Stomach (tissue), 9 donors: ENCODE results near the gene KLF13. TPM values are rescaled to one million over a fixed set of nuclear protein-coding genes. Genes with fewer than 3 reads are reported as not detected.
A peak's percentile ranks its signal among the peaks of the same experiment; 100 is the strongest.

Experiments used
- DNase-seq, 2 donors: peaks; one replicate each; pipeline versions ENCODE4 v3.0.0 to v3.0.0-alpha.2; 2013 to 2019
- H3K27ac ChIP-seq, 5 donors: fragments of 200-600 bp in 4 of 5; sonication (generic) in 4 of 5; one replicate each; pipeline ENCODE4 v1.5.1; 2013 to 2019; ENCODE audit warnings: mild to moderate bottlenecking in 1 of 5, moderate library complexity in 1 of 5
- H3K27me3 ChIP-seq, 3 donors: fragments of 200-600 bp; sonication (generic); one replicate each; pipeline ENCODE4 v1.5.1; 2017 to 2019; ENCODE audit warnings: mixed run types in 1 of 3
- H3K36me3 ChIP-seq, 4 donors: fragments of 200-600 bp; sonication (generic); 1 replicate in 3 of 4; 2 replicates in 1 of 4; pipeline ENCODE4 v1.5.1; 2016 to 2019
- H3K4me1 ChIP-seq, 4 donors: fragments of 200-600 bp; sonication (generic); one replicate each; pipeline ENCODE4 v1.5.1; 2016 to 2019
- H3K4me3 ChIP-seq, 4 donors: fragments of 200-600 bp; sonication (generic) in 3 of 4; one replicate each; pipeline ENCODE4 v1.5.1; 2016 to 2019; ENCODE audit warnings: mild to moderate bottlenecking in 1 of 4
- H3K9me3 ChIP-seq, 4 donors: fragments of 200-600 bp; sonication (generic); one replicate each; pipeline ENCODE4 v1.5.1; 2016 to 2019
- CTCF ChIP-seq, 7 experiments: fragments of 450-650 bp in 4 of 7; fragments of 200-600 bp in 3 of 7; sonication (generic) in 3 of 7; IDR thresholded peaks; one replicate each; pipeline ENCODE4 v1.5.1; 2016 to 2019; ENCODE audit warnings: antibody characterized with exemption in 7 of 7, control low read depth in 2 of 7, mild to moderate bottlenecking in 1 of 7
- EP300 ChIP-seq: sonication (generic); formaldehyde crosslinking; IDR thresholded peaks from one replicate; pipeline ENCODE4 v1.6.1; 2017; ENCODE audit warnings: antibody characterized with exemption
- POLR2A ChIP-seq, 4 donors: fragments of 450-650 bp; IDR thresholded peaks; one replicate each; pipeline ENCODE4 v1.6.1; 2016; ENCODE audit warnings: antibody characterized with exemption in 4 of 4, control low read depth in 2 of 4, mild to moderate bottlenecking in 1 of 4, moderate library complexity in 1 of 4
- POLR2AphosphoS5 ChIP-seq, 3 donors: sonication (generic); formaldehyde crosslinking; IDR thresholded peaks; one replicate each; pipeline ENCODE4 v1.6.1; 2016; ENCODE audit warnings: antibody characterized with exemption in 3 of 3
- WGBS, 5 donors: extraction: QIAGEN DNeasy Blood & Tissue Kit in 3 of 5; methylation state at CpG; one replicate each; pipeline versions ENCODE4 v1.1.5 to v1.1.7; 2013 to 2018; 5-methylcytosine and 5-hydroxymethylcytosine counted together
- intact Hi-C: fragments of 100-400 bp; cut with DNase I; formaldehyde crosslinking; loops from one replicate; pipeline ENCODE4 v1.15.1; 2023; ENCODE audit warnings: low total_unique reads
- polyA plus RNA-seq, 3 donors: library from polyadenylated mRNA; stranded (reverse); fragments of 200-250 nt; gene quantifications; one replicate each; pipeline ENCODE4 v1.2.3, GENCODE V29; 2013
- total RNA-seq, 5 donors: library from RNA; depleted of rRNA; stranded (reverse); fragments of >200 nt; gene quantifications; one replicate each; pipeline versions ENCODE4 v1.1.0 to v1.2.3, GENCODE V29; 2014 to 2016
- donor health status: healthy with polysubstance abuse.
- donor health status: Bipolar disorder and iron deficiency.
- donor health status: healthy.

KLF13 gene
- total and polyA plus RNA-seq, 8 donors: 9.3 to 74.0 (median 33.3) TPM

DNA sequence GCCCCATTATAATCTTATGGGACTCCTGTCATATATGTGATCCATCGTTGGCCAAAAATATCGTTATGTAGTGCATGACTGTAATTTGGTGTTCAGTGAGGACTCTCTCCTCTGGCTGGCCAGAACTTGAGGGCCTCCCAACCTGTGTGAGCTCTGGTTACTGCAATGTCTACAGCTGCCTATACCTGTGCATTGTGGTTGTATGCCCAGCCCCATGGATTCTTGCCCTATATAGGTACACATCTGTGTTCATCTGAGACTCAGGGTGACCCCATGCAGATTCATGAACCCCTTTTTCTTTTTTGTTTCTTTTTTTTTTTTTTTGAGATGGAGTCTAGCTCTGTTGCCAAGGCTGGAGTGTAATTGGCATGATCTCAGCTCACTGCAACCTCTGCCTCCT, 32.6 kb upstream of the KLF13 start:
- Histone ChIP-seq H3K4me3 (no peak overlapping the region), H3K27me3 (no peaks in the 10 kb centered on the region), H3K36me3 (no peaks in the 10 kb centered on the region), H3K9me3 (no peaks in the 10 kb centered on the region), H3K27ac (peak overlapping the region in 1 of 5 donors; percentile 1), H3K4me1 (peaks cover 11 to 53% (median 35%) of the 10 kb centered on the region in 4 donors)
- intact Hi-C loops: no loop called here
- TF ChIP-seq CTCF (IDR thresholded peaks at IDR 0.05): no peak
- no peak for TF ChIP-seq POLR2A (IDR thresholded peaks at IDR 0.05)
- TF ChIP-seq POLR2AphosphoS5 (IDR thresholded peaks at IDR 0.05): no peak
- TF ChIP-seq EP300: no peak
- WGBS, 5 donors: 96 to 98% (median 97%) methylated on average over 2 of the region's 2 CpGs
- DNase-seq: peak in 1 of 2 donors; percentile 8

GRCh38 chr15:31295658-31296057, 31.0 kb upstream of the KLF13 start:
- DNase-seq: peak; percentile 2 to 8

GRCh38 chr15:31296219-31296645, 30.4 kb upstream of the KLF13 start:
- H3K36me3 ChIP-seq: no peaks in the 10 kb centered on the region
- TF ChIP-seq POLR2AphosphoS5 (IDR thresholded peaks at IDR 0.05): no peak
- peak overlapping the region in 4 of 5 donors; percentile 69 to 82 (median 76) for H3K27ac ChIP-seq
- DNase-seq: no peak
- 32 to 65% (median 60%) methylated on average over 3 of the region's 3 CpGs for WGBS, 5 donors
- H3K27me3 ChIP-seq: no peaks in the 10 kb centered on the region
- H3K9me3 ChIP-seq: no peaks in the 10 kb centered on the region
- H3K4me3 ChIP-seq: no peak overlapping the region
- peaks cover 11 to 70% (median 45%) of the 10 kb centered on the region in 4 donors for H3K4me1 ChIP-seq
- intact Hi-C loops: no loop called here

More at GRCh38 chr15:31295658-31296057, 31.0 kb upstream of the KLF13 start:
- H3K9me3 ChIP-seq: no peaks in the 10 kb centered on the region
- H3K36me3 ChIP-seq: no peaks in the 10 kb centered on the region
- TF ChIP-seq CTCF (IDR thresholded peaks at IDR 0.05) (no peak), POLR2AphosphoS5 (IDR thresholded peaks at IDR 0.05) (no peak), EP300 (no peak), POLR2A (IDR thresholded peaks at IDR 0.05) (no peak)
- H3K4me1 ChIP-seq: peaks cover 11 to 64% (median 43%) of the 10 kb centered on the region in 4 donors
- peak overlapping the region in 2 of 5 donors; percentile 27 to 73 for H3K27ac ChIP-seq
- intact Hi-C loops: no loop called here
- WGBS, 5 donors: 74 to 84% (median 76%) methylated on average over 8 of the region's 8 CpGs
- H3K4me3 ChIP-seq: no peak overlapping the region
- no peaks in the 10 kb centered on the region for H3K27me3 ChIP-seq

- peak overlapping the region; percentile 69 to 89 (median 78) for H3K27ac ChIP-seq
- no peaks in the 10 kb centered on the region for H3K36me3 ChIP-seq
- peak; percentile 85 to 91 for DNase-seq
- H3K4me1 ChIP-seq: peaks cover 11 to 73% (median 45%) of the 10 kb centered on the region in 4 donors
- no peak overlapping the region for H3K4me3 ChIP-seq
- intact Hi-C loops: no loop called here
- no peaks in the 10 kb centered on the region for H3K27me3 ChIP-seq
- no peak for TF ChIP-seq EP300
- TF ChIP-seq POLR2AphosphoS5 (IDR thresholded peaks at IDR 0.05): peak in 1 of 3 donors; percentile 83
- H3K9me3 ChIP-seq: no peaks in the 10 kb centered on the region
- WGBS, 5 donors: 22 to 42% (median 28%) methylated on average over 13 of the region's 13 CpGs
Observed at GRCh38 chr15:31296646-31297574, 29.7 kb upstream of the KLF13 start.

DNA sequence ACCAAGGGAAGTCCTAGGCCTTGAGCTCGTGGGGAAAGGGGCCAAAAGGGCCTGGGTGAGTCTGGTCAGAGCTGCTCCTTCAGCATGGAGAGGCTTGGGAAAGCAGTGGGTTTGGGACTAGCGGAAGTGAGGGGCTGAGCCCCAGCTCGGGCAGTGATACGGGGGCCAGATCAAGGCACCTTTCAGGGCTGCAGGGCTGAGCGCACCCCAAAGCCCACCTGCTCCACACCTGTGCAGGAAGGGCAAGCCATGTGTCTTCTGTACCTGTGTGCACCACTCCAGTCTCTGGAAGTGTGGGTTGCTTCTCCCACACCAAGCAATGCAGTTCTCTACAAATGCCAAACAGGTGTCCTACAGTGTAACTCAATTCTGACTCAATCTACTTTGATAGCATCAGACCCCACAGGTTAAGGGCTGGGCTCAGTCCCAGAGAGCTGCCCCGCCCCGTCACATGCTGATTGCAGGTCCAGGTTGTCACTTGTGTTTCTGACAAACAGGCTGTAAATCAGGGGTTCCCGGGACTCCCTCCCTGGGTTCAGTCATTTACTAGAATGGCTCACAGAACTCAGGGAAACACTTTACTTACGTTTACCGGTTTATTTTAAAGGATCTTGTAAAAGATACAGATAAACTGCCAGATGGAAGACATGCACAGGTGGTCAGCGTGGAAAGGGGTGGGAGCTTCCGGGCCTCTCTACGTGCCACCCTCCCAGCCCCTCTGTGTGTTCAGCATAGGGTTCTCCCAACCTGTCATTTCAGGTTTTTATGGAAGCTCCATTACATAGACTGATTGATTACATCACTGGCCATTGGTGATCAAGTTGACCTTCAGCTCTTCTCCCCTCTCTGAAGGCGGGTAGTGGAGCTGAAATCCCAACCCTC, 28.8 kb upstream of the KLF13 start:
- H3K4me3 ChIP-seq: no peak overlapping the region
- TF ChIP-seq POLR2AphosphoS5 (IDR thresholded peaks at IDR 0.05) (peak in 2 of 3 donors; percentile 28 to 37), POLR2A (IDR thresholded peaks at IDR 0.05) (no peak), CTCF (IDR thresholded peaks at IDR 0.05) (no peak), EP300 (no peak)
- peak; percentile 69 to 77 for DNase-seq
- no peaks in the 10 kb centered on the region for H3K27me3 ChIP-seq
- H3K27ac ChIP-seq: peak overlapping the region; percentile 69 to 89 (median 78)
- 54 to 77% (median 65%) methylated on average over 14 of the region's 14 CpGs for WGBS, 5 donors
- intact Hi-C loops: no loop called here
- peaks cover 11 to 74% (median 45%) of the 10 kb centered on the region in 4 donors for H3K4me1 ChIP-seq
- H3K9me3 ChIP-seq: no peaks in the 10 kb centered on the region
- H3K36me3 ChIP-seq: no peaks in the 10 kb centered on the region
